ENCODE results near the gene EEPD1. TPM values are rescaled to one million over a fixed set of nuclear protein-coding genes. Genes with fewer than 3 reads are reported as not detected.

EEPD1 gene
- total RNA-seq, 1 donor from 2014 or later, result 10.8 TPM

DNA sequence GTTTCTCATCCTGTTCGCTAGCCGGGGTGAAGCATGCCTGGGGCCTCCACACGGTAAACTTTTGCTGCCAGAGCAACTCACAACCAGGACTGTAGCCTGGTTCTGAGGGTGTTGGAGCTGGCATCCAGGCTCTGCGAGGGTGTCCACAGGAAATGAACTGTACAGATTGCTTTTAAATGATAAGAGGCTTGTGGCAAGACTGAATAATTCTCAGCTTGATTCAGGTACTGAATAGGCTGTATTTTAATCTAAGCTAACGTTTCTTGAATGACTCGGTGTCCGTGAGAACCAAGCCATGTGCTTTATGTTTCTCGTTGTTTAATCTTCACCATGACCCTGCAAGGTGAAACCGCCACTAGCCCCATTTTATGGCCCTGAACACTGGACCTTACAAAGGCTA lies 49.3 kb downstream of the EEPD1 start:
- no peak overlapping the region for H3K4me3 ChIP-seq (ENCODE audit: low read depth, low read length)
- no peak for DNase-seq (ENCODE audit: low read depth)
- TF ChIP-seq, protein P1, sequence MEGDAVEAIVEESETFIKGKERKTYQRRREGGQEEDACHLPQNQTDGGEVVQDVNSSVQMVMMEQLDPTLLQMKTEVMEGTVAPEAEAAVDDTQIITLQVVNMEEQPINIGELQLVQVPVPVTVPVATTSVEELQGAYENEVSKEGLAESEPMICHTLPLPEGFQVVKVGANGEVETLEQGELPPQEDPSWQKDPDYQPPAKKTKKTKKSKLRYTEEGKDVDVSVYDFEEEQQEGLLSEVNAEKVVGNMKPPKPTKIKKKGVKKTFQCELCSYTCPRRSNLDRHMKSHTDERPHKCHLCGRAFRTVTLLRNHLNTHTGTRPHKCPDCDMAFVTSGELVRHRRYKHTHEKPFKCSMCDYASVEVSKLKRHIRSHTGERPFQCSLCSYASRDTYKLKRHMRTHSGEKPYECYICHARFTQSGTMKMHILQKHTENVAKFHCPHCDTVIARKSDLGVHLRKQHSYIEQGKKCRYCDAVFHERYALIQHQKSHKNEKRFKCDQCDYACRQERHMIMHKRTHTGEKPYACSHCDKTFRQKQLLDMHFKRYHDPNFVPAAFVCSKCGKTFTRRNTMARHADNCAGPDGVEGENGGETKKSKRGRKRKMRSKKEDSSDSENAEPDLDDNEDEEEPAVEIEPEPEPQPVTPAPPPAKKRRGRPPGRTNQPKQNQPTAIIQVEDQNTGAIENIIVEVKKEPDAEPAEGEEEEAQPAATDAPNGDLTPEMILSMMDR (conservative IDR thresholded peaks at IDR 0.05; ENCODE audit: low read depth, low read length), result no peak

DNA sequence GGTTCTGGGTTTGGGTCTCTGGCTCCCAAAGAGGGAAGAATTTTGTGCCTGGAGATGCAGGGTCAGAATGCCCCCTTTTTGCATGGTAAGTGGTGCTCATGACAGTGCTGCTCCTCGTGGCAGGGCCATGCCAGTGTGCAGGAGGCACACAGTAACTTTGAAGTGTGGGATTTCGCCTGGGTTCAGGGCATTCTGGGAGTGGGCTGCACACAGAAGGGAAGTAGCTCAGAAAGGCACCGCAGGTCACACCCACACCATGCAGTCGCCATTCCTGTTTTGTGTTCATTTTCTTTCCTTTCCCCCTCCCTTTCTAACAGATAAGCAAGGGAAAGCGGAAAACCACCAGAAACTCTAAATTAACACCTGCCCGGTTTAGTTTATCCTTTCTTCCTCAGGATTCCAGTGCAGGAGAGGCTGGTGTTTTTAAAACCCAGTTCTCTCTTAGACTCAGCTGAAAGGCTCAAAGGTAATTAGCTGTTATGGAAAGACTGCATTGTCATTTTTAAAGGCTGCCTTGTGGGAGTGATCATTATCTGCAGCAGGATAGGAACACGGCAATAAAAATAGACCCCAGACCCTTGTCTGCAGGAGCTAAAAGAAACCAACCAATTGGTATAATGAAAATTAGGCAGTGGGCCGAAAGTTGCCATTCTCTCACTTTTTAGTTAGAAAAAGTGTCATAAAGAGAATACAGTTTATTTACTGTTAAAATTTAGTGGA lies 50.2 kb downstream of the EEPD1 start:
- H3K4me3 ChIP-seq (ENCODE audit: low read depth, low read length), result no peak overlapping the region
- no peak for DNase-seq (ENCODE audit: low read depth)
- TF ChIP-seq, protein P1 (conservative IDR thresholded peaks at IDR 0.05; ENCODE audit: low read depth, low read length), result no peak

DNA sequence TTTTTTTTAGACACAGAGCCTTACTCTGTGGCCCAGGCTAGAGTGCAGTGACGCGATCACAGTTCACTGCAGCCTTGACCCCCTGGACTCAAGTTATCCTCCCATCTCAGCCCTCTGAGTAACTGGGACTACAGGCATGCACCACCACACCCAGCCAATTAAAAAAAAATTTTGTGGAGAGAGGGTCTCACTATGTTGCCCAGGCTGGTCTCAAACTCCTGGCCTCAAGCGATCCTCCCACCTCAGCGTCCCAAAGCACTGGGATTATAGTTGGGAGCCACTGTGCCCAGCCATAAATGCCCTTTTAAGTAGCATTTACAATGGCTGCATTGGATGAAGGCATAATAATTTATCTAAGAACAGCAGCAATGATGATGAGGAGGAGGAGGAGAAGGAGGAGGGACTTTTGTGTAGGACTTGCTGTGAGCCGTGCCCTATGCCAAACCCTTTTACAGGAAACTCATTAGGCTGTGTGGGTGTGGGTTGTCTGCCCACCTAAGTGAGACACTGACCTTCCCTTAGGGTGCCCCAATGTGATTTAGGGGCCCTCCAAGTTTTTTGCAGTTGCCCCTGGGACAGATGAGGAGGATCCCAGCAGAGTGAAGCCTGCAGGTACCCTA lies 51.1 kb downstream of the EEPD1 start:
- no peak overlapping the region for H3K4me3 ChIP-seq (ENCODE audit: low read depth, low read length)
- DNase-seq (ENCODE audit: low read depth), result no peak
- TF ChIP-seq, protein P1 (conservative IDR thresholded peaks at IDR 0.05; ENCODE audit: low read depth, low read length), result no peak

DNA sequence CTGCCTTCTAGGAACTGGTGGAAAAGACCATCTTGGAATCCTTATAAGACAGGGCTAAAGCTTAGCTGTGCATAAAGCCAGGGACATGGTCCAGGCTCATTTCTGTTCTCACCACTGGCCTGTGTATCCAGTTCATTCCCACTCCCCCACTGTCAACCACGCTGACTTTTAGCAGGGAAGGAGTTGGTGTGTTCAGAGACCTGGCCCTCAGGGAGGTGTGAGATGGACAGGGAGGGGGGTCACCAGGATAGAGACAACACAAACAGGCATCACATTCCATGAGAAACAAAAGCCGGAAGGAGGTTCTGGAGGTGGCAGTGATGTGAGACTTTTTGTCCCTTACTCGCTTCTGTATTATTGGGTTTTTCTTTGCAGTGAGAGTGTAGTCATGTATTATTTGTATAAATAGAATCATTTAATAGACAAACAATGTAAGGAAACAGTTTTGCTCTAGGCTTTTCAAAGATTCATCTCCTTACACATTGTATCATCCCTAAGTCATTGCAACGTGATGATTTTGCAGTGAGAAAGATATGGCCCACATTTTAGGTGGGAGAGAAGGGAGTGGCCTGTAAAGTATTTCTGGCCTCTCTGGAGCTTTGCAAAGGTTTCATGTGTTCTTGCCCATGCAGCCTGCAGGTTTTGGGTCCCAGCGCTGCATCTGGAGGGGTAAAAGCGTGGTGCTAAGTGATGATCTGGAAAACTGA lies 52.0 kb downstream of the EEPD1 start:
- no peak overlapping the region for H3K4me3 ChIP-seq (ENCODE audit: low read depth, low read length)
- TF ChIP-seq, protein P1 (conservative IDR thresholded peaks at IDR 0.05; ENCODE audit: low read depth, low read length), result no peak
- DNase-seq (ENCODE audit: low read depth), result no peak

DNA sequence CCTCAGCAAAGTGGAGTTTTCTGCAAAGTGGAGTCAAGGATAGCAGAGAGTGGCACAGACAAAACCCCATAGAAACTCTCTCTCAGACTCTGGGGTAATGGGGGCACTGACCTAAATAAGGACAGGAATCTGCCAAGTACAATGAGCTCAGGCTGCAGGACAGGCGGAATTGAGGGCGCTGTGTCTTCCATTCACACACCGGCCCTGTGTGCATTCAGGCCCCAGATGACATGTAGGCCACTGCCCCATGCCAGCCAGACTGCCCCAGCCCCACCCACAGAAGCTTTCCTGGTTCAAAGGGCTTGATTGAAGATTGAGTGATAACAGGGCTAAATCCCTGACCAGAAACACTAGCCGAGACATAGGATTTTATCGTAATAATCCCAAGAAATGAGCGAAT lies 52.7 kb downstream of the EEPD1 start:
- TF ChIP-seq, protein P1 (conservative IDR thresholded peaks at IDR 0.05; ENCODE audit: low read depth, low read length), result no peak
- H3K4me3 ChIP-seq (ENCODE audit: low read depth, low read length), result no peak overlapping the region
- DNase-seq (ENCODE audit: low read depth), result no peak

DNA sequence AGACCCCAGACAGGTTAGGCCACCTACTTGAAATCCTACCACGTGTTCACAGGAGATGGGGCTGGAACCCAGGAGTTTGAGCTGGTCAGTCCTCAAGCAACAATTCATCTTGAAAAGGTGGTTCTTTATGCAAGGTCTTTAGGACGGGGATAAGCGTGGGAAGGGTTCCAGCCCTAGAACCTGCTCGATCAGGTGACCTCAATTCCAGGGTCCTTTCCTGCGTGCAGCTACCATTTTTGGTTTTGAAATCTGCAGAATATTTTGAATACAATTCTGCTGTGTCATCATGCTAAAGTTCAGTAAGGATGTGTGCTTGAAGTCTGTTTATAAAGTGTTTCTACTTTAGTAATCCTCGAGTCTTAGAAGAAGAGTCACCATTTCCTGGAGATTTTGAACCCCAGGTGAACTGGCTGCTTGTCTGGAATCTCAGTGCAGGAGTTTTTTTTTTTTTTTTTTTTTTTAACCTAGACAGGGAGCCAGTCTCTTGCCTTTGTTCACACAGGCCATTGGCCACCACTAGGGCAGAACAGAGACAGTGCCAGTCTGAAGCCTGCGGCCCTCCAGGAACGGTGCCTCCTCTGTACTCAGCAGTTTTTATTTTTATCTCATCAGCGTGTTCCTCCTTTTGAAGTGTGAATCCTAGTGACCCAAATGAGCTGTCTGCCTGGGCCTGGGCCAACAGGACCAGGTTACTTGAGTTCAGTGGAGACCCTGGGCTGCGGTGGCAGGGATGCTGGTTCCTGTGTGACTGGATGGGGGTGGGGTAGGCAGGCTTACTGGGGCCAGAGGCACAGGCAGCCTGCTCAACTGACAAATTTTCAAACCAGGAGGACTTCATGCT lies 54.6 kb downstream of the EEPD1 start:
- TF ChIP-seq, protein P1 (conservative IDR thresholded peaks at IDR 0.05; ENCODE audit: low read depth, low read length), result peak; percentile 38
- H3K4me3 ChIP-seq (ENCODE audit: low read depth, low read length), result no peak overlapping the region
- peak; percentile 77 for DNase-seq (ENCODE audit: low read depth)

All from epithelial cell of proximal tubule (primary cell).